Body of pancreas (tissue), 4 donors: ENCODE results near the gene DGKI.

Source experiments
- POLR2A ChIP-seq, 3 donors: fragments of 450-650 bp; IDR thresholded peaks; one replicate each; pipeline ENCODE4 v1.6.1; 2016; ENCODE audit warnings: antibody characterized with exemption in 3 of 3, mild to moderate bottlenecking in 2 of 3
- TF ChIP-seq, protein P1 (sequence below), 7 experiments: fragments of 450-650 bp in 4 of 7; fragments of 200-600 bp in 3 of 7; sonication (generic) in 3 of 7; IDR thresholded peaks; one replicate each; pipeline ENCODE4 v1.5.1; 2016 to 2019; ENCODE audit warnings: antibody characterized with exemption in 7 of 7

DNA sequence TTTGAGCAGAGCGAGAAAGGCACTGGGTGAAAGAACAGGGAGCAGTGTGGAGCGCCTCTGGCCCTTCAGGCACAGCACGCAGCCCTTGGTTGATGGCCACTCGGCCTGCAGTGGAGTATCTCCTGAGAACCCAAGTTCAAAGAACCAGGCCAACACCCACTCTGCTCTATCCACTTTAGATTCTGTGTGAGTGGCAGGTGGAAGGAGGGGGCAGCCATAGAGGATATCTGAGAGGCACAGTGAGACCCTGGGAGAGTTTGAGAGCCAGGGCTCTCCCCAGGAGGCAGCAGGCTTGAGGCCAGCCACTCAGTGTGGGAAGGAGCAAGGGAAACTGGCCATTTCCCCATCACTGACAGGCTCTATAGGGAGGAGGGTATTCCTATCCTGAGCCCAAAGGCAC lies 450.7 kb downstream of the DGKI start:
- TF ChIP-seq POLR2A (IDR thresholded peaks at IDR 0.05) = no peak
- TF ChIP-seq, protein P1, sequence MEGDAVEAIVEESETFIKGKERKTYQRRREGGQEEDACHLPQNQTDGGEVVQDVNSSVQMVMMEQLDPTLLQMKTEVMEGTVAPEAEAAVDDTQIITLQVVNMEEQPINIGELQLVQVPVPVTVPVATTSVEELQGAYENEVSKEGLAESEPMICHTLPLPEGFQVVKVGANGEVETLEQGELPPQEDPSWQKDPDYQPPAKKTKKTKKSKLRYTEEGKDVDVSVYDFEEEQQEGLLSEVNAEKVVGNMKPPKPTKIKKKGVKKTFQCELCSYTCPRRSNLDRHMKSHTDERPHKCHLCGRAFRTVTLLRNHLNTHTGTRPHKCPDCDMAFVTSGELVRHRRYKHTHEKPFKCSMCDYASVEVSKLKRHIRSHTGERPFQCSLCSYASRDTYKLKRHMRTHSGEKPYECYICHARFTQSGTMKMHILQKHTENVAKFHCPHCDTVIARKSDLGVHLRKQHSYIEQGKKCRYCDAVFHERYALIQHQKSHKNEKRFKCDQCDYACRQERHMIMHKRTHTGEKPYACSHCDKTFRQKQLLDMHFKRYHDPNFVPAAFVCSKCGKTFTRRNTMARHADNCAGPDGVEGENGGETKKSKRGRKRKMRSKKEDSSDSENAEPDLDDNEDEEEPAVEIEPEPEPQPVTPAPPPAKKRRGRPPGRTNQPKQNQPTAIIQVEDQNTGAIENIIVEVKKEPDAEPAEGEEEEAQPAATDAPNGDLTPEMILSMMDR (IDR thresholded peaks at IDR 0.05) = no peak
